Measurements from ENCODE around the gene PRKAR1B. TPM values are rescaled to one million over a fixed set of nuclear protein-coding genes. Genes with fewer than 3 reads are reported as not detected.

PRKAR1B gene
- total RNA-seq, 1 experiment from 2014 or later, result 24.8 TPM

GRCh38 chr7:690478-691360 is 36.4 kb downstream of the PRKAR1B start:
- no peaks in the 10 kb centered on the region for H3K4me1 Mint-ChIP-seq (ENCODE audit: low read depth, unreplicated experiment)
- no peaks in the 10 kb centered on the region for H3K27me3 Mint-ChIP-seq (ENCODE audit: unreplicated experiment)
- DNase-seq, result no peak
- no peak overlapping the region for H3K27ac Mint-ChIP-seq (ENCODE audit: unreplicated experiment)
- BruUV-seq (replicated peaks), result no TSS peak
- CTCF ChIA-PET, result no interaction called here
- intact Hi-C loops (cut with micrococcal nuclease; ENCODE audit: unreplicated experiment), result no loop called here
- peaks cover 20% of the 10 kb centered on the region for H3K9me3 Mint-ChIP-seq (ENCODE audit: low read depth, unreplicated experiment)
- no peak overlapping the region for H3K4me3 Mint-ChIP-seq (ENCODE audit: low read depth, unreplicated experiment)
- no peaks in the 10 kb centered on the region for H3K36me3 Mint-ChIP-seq (ENCODE audit: insufficient read depth, unreplicated experiment)
- TF ChIP-seq CTCF (IDR thresholded peaks at IDR 0.05; ENCODE audit: unreplicated experiment), result no peak

- CTCF ChIA-PET, result no interaction called here
- Mint-ChIP-seq H3K4me1 (ENCODE audit: low read depth, unreplicated experiment) (no peaks in the 10 kb centered on the region), H3K27ac (ENCODE audit: unreplicated experiment) (no peak overlapping the region), H3K27me3 (ENCODE audit: unreplicated experiment) (no peaks in the 10 kb centered on the region), H3K4me3 (ENCODE audit: low read depth, unreplicated experiment) (no peak overlapping the region), H3K9me3 (ENCODE audit: low read depth, unreplicated experiment) (peaks cover 23% of the 10 kb centered on the region), H3K36me3 (ENCODE audit: insufficient read depth, unreplicated experiment) (peaks cover 7% of the 10 kb centered on the region)
- DNase-seq, result no peak
- BruUV-seq (replicated peaks), result no TSS peak
- intact Hi-C loops (cut with micrococcal nuclease; ENCODE audit: unreplicated experiment), result no loop called here
- TF ChIP-seq CTCF (IDR thresholded peaks at IDR 0.05; ENCODE audit: unreplicated experiment), result no peak
These were observed 41.5 kb downstream of the PRKAR1B start for GRCh38 chr7:685540-685939.

- TF ChIP-seq CTCF (IDR thresholded peaks at IDR 0.05; ENCODE audit: unreplicated experiment), result no peak
- H3K4me3 Mint-ChIP-seq (ENCODE audit: low read depth, unreplicated experiment), result no peak overlapping the region
- peaks cover 7% of the 10 kb centered on the region for H3K36me3 Mint-ChIP-seq (ENCODE audit: insufficient read depth, unreplicated experiment)
- no peak overlapping the region for H3K27ac Mint-ChIP-seq (ENCODE audit: unreplicated experiment)
- DNase-seq, result no peak
- H3K27me3 Mint-ChIP-seq (ENCODE audit: unreplicated experiment), result no peaks in the 10 kb centered on the region
- H3K4me1 Mint-ChIP-seq (ENCODE audit: low read depth, unreplicated experiment), result no peaks in the 10 kb centered on the region
- intact Hi-C loops (cut with micrococcal nuclease; ENCODE audit: unreplicated experiment), result no loop called here
- H3K9me3 Mint-ChIP-seq (ENCODE audit: low read depth, unreplicated experiment), result peaks cover 23% of the 10 kb centered on the region
- CTCF ChIA-PET, result no interaction called here
- no TSS peak for BruUV-seq (replicated peaks)
These were observed 42.7 kb downstream of the PRKAR1B start for GRCh38 chr7:684416-684815.

GRCh38 chr7:683526-684205 is 43.4 kb downstream of the PRKAR1B start:
- Mint-ChIP-seq H3K9me3 (ENCODE audit: low read depth, unreplicated experiment) (peaks cover 24% of the 10 kb centered on the region), H3K27ac (ENCODE audit: unreplicated experiment) (no peak overlapping the region), H3K36me3 (ENCODE audit: insufficient read depth, unreplicated experiment) (peaks cover 7% of the 10 kb centered on the region), H3K4me3 (ENCODE audit: low read depth, unreplicated experiment) (no peak overlapping the region), H3K4me1 (ENCODE audit: low read depth, unreplicated experiment) (no peaks in the 10 kb centered on the region), H3K27me3 (ENCODE audit: unreplicated experiment) (no peaks in the 10 kb centered on the region)
- TF ChIP-seq CTCF (IDR thresholded peaks at IDR 0.05; ENCODE audit: unreplicated experiment), result no peak
- no TSS peak for BruUV-seq (replicated peaks)
- no peak for DNase-seq
- intact Hi-C loops (cut with micrococcal nuclease; ENCODE audit: unreplicated experiment), result no loop called here
- CTCF ChIA-PET, result no interaction called here
